ENCODE data around the gene FUBP1.
A peak's percentile ranks its signal among the peaks of the same experiment; 100 is the strongest.
"Not testable (repeated sequence)": the region's sequence is repeated elsewhere in the genome, so short reads cannot be mapped to it uniquely, and the experiment has no call there.

The FUBP1 gene, protein sequence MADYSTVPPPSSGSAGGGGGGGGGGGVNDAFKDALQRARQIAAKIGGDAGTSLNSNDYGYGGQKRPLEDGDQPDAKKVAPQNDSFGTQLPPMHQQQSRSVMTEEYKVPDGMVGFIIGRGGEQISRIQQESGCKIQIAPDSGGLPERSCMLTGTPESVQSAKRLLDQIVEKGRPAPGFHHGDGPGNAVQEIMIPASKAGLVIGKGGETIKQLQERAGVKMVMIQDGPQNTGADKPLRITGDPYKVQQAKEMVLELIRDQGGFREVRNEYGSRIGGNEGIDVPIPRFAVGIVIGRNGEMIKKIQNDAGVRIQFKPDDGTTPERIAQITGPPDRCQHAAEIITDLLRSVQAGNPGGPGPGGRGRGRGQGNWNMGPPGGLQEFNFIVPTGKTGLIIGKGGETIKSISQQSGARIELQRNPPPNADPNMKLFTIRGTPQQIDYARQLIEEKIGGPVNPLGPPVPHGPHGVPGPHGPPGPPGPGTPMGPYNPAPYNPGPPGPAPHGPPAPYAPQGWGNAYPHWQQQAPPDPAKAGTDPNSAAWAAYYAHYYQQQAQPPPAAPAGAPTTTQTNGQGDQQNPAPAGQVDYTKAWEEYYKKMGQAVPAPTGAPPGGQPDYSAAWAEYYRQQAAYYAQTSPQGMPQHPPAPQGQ

DNA sequence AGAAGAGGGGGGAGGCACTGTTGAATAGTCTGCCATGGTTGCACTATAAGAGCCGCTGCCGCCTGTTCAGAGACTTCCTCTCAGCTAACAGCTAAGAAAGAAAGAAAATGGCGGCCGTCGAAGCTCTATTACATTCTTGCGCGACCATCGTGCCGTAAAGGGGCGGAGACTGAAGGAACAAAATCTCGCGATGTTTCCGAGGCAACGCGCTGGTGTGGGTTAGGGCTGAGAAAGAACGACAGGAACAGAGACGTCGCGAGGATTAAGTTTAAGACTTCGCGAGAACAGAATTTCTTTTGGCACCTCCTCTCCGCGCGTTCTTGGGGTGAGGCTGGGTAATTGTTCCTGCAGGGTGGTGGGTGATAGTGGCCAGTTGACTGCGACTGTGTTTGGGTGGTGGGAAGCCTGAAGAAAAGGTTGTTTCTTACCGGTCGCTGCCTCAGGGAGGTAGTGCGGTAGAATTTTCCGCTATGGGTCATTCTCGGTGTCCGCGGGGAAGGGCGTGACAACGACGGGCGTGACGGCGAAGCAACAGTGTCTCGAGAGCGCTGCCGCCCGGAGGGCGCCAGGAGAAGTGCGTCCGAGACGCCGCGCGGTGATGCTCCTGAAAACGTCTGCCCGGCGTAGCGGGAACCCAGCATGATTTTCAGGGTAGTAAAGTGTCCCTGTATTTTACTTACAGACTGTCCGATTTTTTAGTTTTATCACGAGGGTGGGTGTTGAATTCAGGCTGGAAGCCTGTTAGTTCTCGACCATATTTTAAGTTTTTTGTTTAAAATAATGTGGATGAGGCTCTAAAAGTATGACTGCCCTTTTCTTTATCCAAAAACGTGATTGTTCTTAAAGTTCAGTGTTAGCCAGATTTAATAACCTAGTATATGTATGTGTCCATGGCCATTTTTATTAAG, at the start of gene FUBP1:
TSS of gene FUBP1 (minus strand) at position 104 of the 908 bp plus-strand sequence. CDS start at position 36, 68 bp downstream.
- peak; percentile 97 for DNase-seq (ENCODE audit: low read depth)

DNA sequence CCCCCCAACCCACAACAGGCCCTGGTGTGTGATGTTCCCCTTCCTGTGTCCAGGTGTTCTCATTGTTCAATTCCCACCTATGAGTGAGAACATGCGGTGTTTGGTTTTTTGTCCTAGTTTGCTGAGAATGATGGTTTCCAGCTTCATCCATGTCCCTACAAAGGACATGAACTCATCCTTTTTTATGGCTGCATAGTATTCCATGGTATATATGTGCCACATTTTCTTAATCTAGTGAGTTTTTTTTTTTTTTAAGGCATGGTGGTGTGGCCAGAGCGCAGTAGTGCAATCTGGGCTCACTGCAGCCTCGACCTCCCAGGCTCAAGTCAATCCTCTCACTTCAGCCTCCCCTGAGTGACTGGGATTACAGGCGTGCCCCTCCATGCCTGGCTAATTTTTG, 42.3 kb upstream of the FUBP1 start:
- not testable (repeated sequence) for DNase-seq (ENCODE audit: low read depth)

DNA sequence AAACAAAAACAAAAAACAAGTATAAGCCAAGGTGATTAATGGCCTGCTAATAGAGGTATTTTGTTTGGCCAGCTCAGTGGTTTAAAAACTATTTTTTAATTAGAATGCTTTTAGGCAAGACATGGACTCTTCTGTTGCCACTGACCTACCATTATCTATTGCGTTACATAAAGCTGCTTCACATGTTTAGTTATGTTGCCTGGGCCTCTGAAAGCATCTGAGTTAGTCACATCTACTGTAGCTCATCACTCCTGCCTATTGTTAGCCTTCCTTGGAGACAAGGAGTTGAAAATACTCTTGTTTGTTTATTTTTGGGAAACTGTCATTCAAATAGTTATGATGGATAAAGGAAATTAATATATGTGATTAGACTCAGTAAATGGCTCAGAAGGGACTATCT, 40.2 kb upstream of the FUBP1 start:
- no peak for DNase-seq (ENCODE audit: low read depth)

DNA sequence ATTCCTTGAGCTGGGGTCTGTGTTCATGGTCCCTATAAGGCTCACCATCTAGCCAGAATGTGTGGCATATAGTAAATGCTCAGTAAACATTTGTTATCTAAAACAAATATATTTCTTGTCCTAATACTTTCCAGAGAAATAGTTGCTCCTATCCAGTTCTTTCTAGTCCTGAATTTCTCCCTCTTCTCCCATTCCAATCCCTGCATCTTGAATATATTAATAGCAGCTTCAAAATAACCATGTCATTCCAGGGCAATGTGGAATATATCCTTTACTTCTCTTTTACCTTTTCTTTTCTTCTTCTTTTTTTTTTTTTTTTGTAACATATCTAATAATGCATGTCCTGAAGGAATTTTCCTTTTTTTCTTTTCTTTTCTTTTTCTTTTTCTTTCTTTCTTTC, 36.3 kb upstream of the FUBP1 start:
- DNase-seq (ENCODE audit: low read depth), result no peak

DNA sequence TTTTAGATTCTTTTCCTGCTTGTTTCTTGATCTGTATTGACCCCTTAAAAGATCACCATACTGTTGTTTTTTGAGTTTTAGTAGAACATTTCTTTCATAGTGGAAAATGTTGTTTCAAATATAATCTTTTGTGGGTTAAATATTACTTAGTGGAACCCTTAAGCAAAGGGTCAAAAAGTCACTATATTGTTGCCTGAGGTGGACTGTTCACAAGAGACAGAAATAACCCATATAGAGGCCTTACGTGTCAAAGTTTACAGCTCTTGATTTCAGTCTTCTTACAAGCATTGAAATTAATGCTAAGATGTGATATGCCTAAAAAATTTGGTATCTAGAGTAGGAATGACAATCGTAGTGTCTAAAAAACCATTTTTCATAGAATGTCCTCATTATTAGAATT, 32.2 kb upstream of the FUBP1 start:
- no peak for DNase-seq (ENCODE audit: low read depth)

DNA sequence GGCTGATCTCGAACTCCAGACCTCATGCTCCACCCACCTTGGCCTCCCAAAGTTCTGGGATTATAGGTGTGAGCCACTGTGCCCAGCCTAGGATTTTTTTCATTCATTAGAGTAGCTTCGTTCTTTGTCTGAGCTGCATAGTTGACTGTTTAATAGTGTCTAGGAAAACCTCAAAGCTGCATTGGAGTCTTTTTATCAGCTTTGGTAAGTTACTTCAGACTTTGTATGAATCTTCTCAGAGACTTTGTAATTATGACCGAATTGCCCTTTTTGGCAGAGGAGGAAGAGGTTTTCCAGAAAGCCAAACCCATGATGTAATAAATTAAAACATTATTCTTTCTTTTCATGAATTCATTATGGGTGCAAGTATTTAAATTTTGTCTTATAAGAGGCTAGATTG, 31.0 kb upstream of the FUBP1 start:
- no peak for DNase-seq (ENCODE audit: low read depth)

DNA sequence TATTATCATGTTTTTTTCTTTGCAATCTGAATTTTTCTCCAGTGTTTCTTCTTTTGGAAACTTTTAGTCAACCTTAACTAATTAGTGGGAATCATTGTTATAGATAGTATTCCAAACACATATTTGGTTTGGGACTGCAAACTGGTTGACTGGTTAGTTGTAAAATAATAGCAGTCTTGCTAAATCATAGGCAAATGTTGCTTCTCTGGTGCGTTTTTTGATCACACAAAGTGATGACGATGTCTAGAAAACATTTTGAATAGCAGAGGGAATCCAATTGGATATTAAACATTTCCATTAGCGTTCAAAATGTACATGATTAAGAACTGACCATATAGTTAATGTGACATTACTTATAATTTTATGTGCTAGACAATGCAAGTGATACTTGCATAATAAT, 30.4 kb upstream of the FUBP1 start:
- DNase-seq (ENCODE audit: low read depth), result no peak

DNA sequence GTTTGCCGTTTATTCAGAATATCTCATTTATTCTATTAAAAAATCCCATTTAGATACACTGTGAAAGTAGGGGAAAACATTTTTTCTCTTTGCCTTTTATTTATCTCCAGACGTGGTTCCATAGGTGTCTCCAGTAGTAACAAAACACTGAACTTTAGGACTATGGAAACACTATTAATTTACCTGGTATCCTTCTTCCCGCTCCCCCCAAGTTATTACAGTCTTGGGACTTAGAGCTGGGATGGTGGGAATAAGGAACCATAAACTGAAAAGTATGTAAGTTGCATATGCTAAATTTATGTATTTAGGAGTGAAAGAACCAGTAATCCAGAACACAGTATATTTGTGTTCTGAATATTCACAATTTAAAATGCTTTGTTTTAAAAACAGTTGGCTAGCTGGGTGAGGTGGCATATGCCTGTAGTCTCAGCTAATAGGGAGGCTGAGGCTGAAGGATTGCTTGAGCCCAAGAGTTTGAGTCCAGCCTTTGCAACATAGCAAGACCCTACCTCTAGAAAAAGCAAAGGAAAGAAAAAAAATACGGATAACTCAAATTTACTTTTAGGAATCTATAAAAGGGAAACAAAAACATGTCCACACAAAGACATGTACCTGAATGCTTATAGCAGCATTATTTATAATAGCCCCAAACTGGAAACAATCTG, 28.9 kb upstream of the FUBP1 start:
- DNase-seq (ENCODE audit: low read depth), result no peak

DNA sequence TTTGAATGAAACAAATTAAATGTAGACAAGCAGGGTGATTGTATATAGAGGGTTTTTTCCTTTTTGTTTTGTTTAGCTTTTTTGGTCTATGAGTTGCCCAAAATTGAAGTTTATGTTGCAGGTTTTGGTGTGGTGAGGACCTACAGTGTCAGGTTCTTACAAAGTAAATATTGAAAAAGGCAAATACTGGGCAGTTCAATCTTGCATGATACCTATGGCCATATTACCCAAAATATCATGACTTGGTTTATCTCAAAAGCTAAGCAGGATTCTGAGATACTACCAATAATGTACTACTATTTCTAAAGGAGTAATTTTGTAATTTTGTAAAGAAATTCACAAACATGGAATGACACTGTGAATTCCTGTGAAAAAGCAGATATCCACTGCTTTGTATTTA, 27.6 kb upstream of the FUBP1 start:
- no peak for DNase-seq (ENCODE audit: low read depth)

DNA sequence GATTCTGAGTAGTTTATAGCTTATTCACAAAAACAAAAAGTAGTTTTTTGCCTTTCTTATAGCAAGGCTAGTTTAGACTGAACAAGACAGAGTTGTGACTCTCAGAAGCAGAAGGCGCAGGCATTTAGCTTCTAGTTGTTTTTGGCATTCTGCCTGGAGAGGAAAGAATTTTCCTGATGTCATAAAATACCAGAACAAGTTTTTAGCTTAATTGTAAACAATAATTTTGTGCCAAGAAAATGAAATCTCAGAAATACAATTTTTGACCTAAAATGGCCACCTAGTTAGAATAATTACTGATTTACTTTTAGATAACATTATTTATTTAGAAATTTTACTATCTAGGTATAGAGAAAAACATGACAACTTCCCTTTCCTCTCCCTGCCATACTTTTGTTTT, 26.9 kb upstream of the FUBP1 start:
- DNase-seq (ENCODE audit: low read depth), result no peak

DNA sequence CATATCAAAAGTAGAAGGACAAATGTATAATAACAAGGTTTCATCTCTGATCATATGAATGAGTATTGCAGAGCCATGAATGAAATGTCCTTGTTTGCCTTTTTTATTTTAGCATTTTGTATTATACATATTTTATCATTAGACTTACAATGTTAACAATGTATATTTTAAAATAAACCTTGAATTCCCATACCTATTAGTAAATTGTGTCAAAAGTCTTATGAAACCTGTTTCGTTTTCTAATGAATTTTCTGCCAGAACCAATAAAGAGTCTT, 26.5 kb upstream of the FUBP1 start:
- no peak for DNase-seq (ENCODE audit: low read depth)

DNA sequence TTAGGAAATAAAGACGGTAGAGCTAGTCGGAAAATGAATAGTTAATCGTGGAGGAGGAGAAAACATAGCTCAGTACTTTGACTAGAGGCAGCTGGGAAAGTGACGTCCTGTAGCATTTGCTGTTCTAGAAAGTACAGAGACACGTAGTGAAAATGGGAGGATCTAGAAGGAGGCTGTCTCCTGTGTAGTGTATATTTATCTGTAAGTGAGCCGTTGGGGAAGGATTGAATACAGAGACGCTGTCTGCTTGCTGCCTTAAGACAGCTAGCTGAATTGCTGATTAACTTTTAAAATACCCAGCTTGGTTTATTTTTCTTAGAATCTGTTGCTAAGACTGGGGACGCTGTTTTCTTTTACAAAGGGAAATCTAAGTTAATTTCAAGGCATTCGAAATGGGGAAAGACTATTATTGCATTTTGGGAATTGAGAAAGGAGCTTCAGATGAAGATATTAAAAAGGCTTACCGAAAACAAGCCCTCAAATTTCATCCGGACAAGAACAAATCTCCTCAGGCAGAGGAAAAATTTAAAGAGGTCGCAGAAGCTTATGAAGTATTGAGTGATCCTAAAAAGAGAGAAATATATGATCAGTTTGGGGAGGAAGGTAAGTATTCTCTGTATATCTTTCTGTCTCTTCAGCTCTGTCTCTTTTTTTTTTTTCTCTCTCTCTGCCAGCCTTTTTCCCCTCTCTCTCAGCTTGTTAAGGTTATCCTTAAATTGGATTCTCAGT, 26.0 kb upstream of the FUBP1 start, which contains the start of gene DNAJB4:
TSS of gene DNAJB4 (plus strand) at position 221 of the 729 bp plus-strand sequence. CDS start at position 393, 172 bp downstream.
- peak; percentile 79 for DNase-seq (ENCODE audit: low read depth)

DNA sequence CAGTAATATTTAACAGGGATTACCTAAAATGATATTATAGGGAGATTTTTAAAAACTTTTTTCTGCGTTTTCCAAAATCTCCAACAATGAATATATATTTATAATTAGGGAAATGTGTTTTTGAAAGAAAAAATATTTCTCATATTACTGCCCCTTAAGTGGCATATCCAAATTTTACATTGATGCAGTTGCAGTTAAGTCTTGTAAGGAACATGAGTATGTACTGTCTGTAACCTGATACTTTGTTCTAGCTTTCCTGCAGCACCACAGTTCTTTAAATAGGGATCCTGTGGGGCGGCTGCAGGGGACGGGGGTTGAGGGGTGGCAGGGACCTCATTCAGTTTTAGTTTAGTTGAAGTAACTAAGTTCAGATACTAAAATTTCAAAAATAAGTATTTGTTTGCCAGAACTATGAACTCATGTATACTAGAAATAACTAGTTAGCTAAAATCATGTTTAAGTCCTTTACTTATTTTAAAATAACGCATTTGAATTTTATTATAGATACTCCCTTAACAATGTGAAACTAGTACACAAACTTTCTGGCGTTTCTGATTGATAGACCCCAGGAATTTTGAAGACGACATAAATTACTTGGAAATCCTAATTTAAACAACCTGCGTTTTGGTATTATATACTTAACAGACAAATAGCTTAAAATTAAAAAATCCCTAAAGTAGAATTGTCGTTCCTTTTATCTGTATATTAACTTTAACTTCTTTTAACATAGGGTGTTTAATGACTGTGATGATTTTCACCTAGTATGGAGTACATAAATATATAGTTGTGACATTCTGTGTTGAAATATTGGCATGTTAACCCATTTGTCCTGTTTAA, 25.2 kb upstream of the FUBP1 start:
- no peak for DNase-seq (ENCODE audit: low read depth)

DNA sequence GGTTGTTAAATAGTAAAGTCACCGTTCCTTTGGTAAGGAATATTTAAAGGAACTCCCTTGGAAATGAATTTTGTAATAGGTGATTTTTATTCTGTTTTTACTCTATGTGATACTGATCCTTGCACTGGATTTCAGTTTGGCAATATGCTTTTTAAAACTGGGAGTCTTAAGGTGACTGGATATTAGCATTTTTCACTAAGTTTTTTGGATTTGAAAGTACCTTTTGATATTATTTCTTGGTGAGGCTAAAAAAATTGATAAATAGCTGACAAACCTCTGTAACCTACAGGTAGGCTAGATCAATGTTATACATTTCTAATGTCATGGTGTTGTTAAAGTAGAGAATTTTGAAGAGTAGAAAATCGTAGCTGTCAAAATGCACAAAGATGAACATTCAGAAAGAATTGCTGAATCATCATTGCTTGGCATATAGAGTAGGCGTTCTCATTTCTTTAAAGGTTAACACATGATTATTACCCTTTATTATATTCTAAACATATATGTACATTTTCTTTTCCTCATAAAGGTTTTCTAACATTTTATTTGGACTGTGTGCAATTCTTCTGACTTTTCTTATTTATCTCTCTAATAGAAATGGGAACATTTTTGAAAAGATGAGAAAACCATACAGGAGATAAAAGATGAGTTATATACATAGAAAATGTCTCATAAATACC, 24.3 kb upstream of the FUBP1 start:
- DNase-seq (ENCODE audit: low read depth), result no peak

DNA sequence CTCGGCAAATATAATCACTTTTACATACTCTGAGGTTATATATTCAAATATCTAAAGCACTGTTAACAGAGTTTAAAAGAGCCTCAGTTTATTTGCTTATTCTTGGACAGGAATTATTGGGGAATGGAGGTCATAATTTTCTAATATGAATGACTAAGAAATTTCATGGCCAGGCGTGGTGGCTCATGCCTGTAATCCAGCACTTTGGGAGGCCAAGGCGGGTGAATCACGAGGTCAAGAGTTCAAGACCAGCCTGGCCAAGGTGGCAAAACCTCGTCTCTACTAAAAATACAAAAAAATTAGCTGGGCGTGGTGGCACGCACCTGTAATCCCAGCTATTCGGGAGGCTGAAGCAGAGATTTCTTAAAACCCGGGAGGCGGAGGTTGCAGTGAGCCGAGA, 21.7 kb upstream of the FUBP1 start:
- not testable (repeated sequence) for DNase-seq (ENCODE audit: low read depth)

DNA sequence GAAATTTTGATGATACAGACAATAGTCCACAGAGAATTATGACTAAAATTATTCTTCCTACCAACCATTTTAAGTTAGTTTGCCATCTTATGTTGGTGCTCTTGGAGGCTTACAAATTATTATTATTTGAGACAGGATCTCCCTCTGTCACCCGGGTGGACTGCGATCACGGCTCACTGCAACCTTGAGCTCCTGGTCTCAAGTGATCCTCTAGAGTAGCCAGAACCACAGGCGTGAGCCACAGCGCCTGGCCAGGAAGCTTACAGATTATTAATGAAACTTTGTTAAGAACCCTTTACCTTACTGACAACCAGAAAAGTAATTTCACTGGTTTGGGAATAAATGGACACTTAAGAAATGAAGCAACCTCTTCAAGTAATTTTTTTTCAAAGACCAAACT, 17.9 kb upstream of the FUBP1 start:
- no peak for DNase-seq (ENCODE audit: low read depth)

DNA sequence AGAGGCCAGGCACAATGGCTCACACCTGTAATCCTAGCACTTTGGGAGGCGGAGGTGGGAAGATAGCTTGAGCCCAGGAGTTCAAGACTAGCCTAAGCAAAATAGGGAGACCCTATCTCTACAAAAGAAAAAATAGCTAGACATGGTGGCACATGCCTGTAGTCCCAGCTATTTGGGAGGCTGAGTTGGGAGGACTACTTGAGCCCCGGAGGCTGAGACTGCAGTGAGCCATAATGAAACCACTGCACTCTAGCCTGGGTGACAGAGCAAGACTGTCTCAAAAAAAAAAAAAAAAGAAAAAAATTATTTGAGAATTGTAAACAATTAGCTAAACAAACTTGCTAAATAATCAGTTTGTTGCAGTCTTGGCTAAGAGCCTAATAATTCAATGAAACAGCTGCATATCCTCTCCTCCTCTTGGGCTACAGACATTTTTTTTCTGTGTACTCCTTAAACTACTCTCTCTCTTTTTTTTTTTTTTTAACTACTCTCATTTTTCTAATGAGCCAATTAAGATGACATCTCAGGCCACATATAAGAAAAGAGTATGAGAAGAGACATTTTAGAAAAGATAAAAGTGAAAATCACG, 15.3 kb upstream of the FUBP1 start:
- no peak for DNase-seq (ENCODE audit: low read depth)

DNA sequence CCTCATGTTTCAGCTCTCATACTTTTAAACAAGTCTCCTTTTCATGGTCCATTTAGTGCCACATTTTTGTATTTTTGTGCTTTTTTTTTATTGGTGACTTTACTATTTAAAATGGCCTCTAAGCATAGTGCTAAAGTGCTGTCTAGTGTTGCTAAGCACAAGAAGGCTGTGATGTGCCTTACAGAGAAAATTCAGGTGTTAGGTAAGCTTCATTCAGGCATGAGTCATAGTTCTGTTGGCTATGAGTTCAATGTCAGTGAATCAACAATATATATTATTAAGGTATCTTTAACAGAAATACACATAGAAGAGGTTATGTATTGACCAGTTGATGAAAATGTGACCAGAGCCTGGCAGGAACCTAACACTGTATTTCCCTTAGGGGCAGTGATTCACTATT, 12.8 kb upstream of the FUBP1 start:
- no peak for DNase-seq (ENCODE audit: low read depth)

DNA sequence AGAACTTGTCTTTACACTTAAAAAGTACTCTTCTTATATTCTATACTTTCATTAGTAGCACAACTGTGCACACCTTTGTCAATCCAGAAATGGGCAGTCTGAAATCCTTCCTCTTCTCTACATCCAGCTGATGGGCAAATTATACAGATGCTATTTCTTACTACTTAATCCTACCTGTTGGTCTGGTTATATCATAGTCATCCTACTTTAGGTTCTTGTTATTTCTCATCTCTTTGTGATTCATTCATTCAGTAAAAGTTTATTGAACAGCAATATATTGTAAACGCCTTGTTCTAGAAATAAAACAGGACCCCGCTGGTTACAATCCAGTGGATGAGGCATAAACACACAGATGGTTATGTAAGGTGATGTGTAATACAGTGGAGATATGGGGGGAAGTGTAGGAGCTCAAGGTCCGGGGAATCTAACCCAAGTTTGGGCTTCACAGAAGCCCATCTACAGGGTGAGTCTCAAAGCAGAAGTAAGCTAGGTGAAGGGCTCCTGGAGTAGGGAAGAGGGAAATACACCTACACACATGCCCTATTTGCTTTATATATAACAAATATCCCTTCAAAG, 11.8 kb upstream of the FUBP1 start:
- no peak for DNase-seq (ENCODE audit: low read depth)

Data from CMK (cell line).